Measurements from ENCODE around the gene PRXL2C. TPM values are rescaled to one million over a fixed set of nuclear protein-coding genes. Genes with fewer than 3 reads are reported as not detected.

The PRXL2C gene
- polyA plus RNA-seq, 1 experiment: 5.5 TPM

DNA sequence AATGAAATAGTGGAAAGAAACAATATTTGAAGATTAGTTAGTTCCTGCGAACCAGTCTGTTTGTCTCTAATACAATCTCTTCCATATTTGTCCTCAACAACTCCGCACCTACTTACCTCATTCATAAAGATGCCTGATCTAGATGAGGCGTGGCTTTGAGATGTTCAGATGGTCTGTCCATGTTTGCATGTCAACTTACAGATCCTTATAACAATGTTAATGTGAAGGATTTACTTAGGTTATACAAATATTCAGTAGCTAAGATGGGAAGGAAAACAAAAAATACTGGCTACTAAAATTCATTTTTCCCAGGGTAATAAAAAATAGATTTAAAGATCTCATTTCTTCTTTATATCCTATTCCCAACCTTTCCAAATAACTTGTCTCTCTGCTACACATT, 43.8 kb downstream of the PRXL2C start:
- no peaks in the 10 kb centered on the region for H3K27me3 ChIP-seq (ENCODE audit: control insufficient read depth, insufficient read depth, low read length)
- no peak overlapping the region for H3K27ac ChIP-seq (ENCODE audit: low read depth, low read length)
- POLR2A ChIA-PET: interaction anchor here (0.7 to 1.2 kb wide), 2 partner anchors 45 to 161 kb away, joined by 3 read pairs; partner anchors contain the start of gene HABP4
- DNase-seq (ENCODE audit: low read depth, low spot score): no peak
- CTCF ChIA-PET: interaction anchor here (1.3 kb wide), 1 partner anchor 55 kb away, joined by 3 read pairs; no protein-coding TSS in a partner anchor
- TF ChIP-seq, protein P1, sequence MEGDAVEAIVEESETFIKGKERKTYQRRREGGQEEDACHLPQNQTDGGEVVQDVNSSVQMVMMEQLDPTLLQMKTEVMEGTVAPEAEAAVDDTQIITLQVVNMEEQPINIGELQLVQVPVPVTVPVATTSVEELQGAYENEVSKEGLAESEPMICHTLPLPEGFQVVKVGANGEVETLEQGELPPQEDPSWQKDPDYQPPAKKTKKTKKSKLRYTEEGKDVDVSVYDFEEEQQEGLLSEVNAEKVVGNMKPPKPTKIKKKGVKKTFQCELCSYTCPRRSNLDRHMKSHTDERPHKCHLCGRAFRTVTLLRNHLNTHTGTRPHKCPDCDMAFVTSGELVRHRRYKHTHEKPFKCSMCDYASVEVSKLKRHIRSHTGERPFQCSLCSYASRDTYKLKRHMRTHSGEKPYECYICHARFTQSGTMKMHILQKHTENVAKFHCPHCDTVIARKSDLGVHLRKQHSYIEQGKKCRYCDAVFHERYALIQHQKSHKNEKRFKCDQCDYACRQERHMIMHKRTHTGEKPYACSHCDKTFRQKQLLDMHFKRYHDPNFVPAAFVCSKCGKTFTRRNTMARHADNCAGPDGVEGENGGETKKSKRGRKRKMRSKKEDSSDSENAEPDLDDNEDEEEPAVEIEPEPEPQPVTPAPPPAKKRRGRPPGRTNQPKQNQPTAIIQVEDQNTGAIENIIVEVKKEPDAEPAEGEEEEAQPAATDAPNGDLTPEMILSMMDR (IDR thresholded peaks at IDR 0.05; ENCODE audit: low read depth, low read length): no peak
- H3K9me3 ChIP-seq (ENCODE audit: control insufficient read depth, insufficient read depth, low read length): no peaks in the 10 kb centered on the region
- H3K4me3 ChIP-seq (ENCODE audit: low read depth, low read length): no peak overlapping the region; the same call in 1 of the 2 replicates

GRCh38 chr9:96609732-96610131, 45.4 kb downstream of the PRXL2C start:
- H3K9me3 ChIP-seq (ENCODE audit: control insufficient read depth, insufficient read depth, low read length): no peaks in the 10 kb centered on the region
- POLR2A ChIA-PET: no interaction called here
- DNase-seq (ENCODE audit: low read depth, low spot score): no peak
- no peak overlapping the region for H3K27ac ChIP-seq (ENCODE audit: low read depth, low read length)
- TF ChIP-seq, protein P1 (IDR thresholded peaks at IDR 0.05; ENCODE audit: low read depth, low read length): no peak
- CTCF ChIA-PET: no interaction called here
- no peaks in the 10 kb centered on the region for H3K27me3 ChIP-seq (ENCODE audit: control insufficient read depth, insufficient read depth, low read length)
- no peak overlapping the region for H3K4me3 ChIP-seq (ENCODE audit: low read depth, low read length)

DNA sequence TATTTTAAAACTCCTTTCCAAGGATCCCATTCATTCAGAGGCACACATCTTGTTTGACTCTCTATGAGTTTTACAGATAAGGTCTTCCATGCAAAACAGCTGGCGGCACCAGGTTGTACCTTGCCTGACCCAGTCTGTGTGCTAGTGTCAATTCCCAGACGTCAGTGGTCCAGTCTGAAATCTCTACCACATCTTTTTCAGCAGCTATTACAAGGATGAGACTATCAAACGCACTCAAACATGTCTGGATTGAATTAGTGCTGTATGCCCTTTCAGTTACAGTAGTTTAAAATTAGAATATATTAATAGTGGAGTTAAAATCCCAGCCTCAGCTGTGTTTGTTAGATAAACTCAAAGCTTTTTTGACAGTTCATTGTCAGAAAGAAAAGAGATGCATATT, 47.1 kb downstream of the PRXL2C start:
- H3K9me3 ChIP-seq (ENCODE audit: control insufficient read depth, insufficient read depth, low read length): no peaks in the 10 kb centered on the region
- ChIA-PET CTCF (no interaction called here), POLR2A (no interaction called here)

DNA sequence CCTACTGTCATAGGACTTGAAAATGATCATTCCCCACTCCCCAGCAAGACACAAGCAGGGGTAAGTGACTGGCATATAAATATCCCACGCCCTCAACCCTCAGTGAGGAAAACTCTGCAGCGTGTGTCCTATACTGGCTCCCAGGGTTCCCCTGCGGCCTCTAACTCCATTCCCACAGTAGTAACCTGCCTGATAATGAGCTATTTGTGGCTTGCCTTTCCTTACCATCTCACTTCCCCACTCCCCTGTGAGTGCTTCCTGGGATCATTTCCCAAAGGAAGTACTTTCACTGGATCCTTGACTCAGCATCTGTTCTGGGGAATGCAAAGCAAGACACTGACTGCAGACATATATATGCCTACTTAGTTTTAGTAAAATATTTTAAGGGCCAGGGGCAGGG, 49.8 kb downstream of the PRXL2C start:
- Histone ChIP-seq H3K4me3 (ENCODE audit: low read depth, low read length) (no peak overlapping the region), H3K27me3 (ENCODE audit: control insufficient read depth, insufficient read depth, low read length) (no peaks in the 10 kb centered on the region), H3K9me3 (ENCODE audit: control insufficient read depth, insufficient read depth, low read length) (no peaks in the 10 kb centered on the region), H3K27ac (ENCODE audit: low read depth, low read length) (no peak overlapping the region)
- ChIA-PET POLR2A (no interaction called here), CTCF (no interaction called here)
- TF ChIP-seq, protein P1 (IDR thresholded peaks at IDR 0.05; ENCODE audit: low read depth, low read length): no peak
- no peak for DNase-seq (ENCODE audit: low read depth, low spot score)

More for the DNA sequence above, 47.1 kb downstream of the PRXL2C start:
- TF ChIP-seq, protein P1 (IDR thresholded peaks at IDR 0.05; ENCODE audit: low read depth, low read length): no peak
- no peak overlapping the region for H3K27ac ChIP-seq (ENCODE audit: low read depth, low read length)
- no peak overlapping the region for H3K4me3 ChIP-seq (ENCODE audit: low read depth, low read length)
- H3K27me3 ChIP-seq (ENCODE audit: control insufficient read depth, insufficient read depth, low read length): no peaks in the 10 kb centered on the region
- no peak for DNase-seq (ENCODE audit: low read depth, low spot score)

DNA sequence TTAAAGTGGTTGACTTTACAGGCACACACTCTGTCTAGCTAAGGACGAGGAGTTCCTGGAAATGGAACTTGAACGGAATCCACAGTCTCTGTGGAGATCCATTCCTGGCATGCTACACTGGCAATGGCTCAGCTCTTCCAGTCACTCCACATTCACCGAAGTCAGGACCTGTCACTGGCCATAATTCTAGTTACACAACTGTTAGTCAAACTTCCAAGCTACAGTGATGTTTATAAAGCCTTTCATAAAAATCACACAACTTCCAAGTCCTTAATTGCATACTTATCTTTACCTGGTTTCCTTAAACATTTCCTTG, 51.2 kb downstream of the PRXL2C start:
- Histone ChIP-seq H3K27me3 (ENCODE audit: control insufficient read depth, insufficient read depth, low read length) (no peaks in the 10 kb centered on the region), H3K4me3 (ENCODE audit: low read depth, low read length) (no peak overlapping the region), H3K27ac (ENCODE audit: low read depth, low read length) (no peak overlapping the region), H3K9me3 (ENCODE audit: control insufficient read depth, insufficient read depth, low read length) (no peaks in the 10 kb centered on the region)
- ChIA-PET POLR2A (no interaction called here), CTCF (interaction anchor here (0.9 kb wide), 1 partner anchor 10 kb away, joined by 3 read pairs; no protein-coding TSS in a partner anchor)
- TF ChIP-seq, protein P1 (IDR thresholded peaks at IDR 0.05; ENCODE audit: low read depth, low read length): no peak
- no peak for DNase-seq (ENCODE audit: low read depth, low spot score)
